Activated CD4-positive, alpha-beta T cell treated with anti-CD3 and anti-CD28 coated beads for 24 hours (primary cell): ENCODE measurements around the gene ARHGAP15.
"Not testable (repeated sequence)": the region's sequence is repeated elsewhere in the genome, so short reads cannot be mapped to it uniquely, and the experiment has no call there.

Source experiments
- DNase-seq, 2 donors: peaks; one replicate each; pipeline ENCODE4 v3.0.0-alpha.2; 2020; ENCODE audit warnings: low read depth in 2 of 2

ARHGAP15 gene

GRCh38 chr2:143528021-143528420 is 398.8 kb downstream of the ARHGAP15 start:
- no peak for DNase-seq

DNA sequence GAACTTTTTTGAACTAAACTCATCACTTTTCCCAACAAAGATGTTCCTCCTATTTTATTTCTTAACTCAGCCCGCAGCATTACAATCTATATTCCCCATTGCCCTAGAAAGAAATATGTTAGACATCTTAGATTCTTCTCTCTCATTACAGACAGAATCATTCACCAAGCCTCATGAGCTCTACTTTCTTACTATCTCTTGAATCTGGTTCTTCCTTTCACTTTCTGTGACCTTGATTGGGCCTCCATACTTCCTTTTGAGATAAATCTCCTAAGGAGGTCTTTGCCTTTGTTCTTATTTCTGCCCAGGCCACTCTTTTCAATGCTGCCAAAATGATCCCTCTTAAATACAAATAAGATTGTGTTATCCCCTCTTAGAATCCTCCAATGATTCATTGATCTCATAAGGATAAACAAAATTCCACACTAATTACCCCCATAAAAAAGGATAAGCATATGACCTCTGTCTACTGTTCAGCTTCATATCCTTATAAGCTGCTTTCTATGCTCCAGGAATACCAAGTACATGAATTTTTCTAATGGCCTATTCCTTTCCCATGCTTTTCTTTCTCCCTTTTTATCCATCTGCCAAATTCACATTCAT is 400.0 kb downstream of the ARHGAP15 start:
- no peak for DNase-seq

DNA sequence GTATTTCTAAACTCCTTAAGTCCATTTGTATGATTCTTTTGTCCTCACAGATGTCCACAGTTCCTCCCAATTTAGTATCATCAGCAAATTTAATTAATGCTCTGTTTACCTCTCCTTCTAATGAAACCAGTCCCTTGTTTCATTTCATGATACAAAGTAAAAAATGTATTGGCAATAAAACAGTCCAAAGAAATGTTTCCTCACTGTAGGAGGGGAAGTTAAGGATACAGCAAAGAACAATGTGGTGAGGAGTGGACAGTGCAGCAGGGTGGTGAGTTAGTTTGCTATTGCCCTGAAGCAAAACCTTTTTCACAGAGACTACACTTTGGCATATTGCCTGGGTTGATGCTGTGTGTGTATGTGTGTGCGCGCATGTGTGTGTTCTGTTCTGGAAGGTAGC is 401.5 kb downstream of the ARHGAP15 start:
- DNase-seq, result no peak

GRCh38 chr2:143532061-143532460 is 402.8 kb downstream of the ARHGAP15 start:
- no peak for DNase-seq

GRCh38 chr2:143533846-143534245 is 404.6 kb downstream of the ARHGAP15 start:
- no peak for DNase-seq

DNA sequence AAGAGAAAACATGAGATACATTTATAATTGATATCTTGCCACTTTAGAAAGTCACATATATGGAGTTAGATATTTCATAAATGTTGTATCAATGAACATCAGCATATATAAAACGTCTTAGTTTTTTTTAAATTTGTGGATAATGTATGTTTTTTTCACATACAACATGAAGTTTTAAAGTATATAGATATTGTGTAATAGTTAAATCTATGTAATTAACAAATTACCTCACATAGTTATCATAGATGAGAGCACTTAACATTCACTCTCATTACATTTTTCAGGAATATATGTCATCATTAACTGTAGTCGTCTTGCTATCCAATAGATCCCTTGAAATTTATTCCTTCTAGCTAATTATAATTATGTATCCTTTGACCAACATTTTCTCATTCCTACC is 406.6 kb downstream of the ARHGAP15 start:
- no peak for DNase-seq

DNA sequence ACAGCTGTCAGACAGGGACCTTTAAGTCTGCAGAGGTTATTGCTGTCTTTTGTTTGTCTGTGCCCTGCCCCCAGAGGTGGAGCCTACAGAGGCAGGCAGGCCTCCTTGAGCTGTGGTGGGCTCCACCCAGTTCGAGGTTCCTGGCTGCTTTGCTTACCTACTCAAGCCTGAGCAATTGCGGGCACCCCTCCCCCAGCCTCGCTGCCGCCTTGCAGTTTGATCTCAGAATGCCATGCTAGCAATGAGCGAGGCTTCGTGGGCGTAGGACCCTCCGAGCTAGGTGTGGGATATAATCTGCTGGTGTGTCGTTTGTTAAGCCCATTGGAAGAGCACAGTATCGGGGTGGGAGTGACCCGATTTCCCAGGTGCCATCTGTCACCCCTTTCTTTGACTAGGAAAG is 412.7 kb downstream of the ARHGAP15 start:
- DNase-seq, result not testable (repeated sequence)

DNA sequence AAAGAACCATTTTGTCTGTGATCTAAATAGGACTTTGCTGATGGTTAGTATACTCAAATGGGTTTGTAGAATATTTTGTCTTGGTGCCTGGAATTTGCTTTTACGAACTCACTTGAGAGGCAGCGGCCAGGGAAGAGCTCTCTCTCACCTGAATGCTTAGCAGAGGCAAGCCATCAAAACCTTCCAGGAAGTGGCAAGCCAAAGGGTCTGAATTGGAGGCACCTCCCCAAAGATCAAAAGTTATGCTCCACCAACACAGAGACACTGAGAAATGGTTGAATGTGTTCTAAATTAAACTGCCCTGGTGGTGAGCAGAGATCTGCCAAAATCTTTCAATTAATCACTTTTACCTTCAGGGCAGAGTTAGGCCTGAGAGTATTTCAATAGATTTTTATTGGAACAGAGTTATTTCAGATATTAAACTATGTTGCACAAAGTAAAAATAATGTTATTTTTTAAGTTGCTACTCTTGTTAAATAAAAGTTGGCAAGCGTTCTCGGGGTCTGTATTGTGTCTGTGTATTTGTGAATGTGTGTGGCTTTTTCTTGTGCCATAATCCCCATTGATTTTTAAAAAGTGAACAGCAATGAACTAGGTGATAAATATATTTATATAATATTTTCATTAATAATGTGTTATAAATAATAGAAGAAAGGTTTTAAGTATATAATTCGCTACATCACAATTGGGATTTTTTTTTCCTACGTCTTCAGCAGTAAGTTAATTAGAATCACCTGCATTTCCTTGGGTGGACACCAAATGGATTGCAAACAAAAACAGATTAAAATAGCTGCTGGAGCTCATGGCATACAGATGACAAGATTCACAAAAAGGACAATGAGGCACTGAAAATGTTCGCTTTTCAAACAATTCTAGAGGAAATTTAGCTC is 416.1 kb downstream of the ARHGAP15 start:
- DNase-seq, result no peak

DNA sequence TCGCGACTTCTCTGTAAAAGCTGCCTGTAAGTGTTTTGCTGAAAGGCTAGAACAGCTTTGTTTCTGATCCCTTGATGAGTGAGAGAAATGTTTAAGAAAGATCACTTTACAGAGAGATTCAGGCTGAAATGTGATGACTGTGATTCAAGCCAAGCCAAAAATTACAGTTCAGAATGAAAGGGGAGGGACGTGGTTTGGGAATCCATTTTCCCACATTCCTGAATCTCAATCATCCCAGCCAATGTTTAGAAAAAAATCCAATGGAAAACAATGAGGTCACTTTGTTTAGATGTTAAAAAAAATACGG is 416.7 kb downstream of the ARHGAP15 start:
- DNase-seq, result no peak

GRCh38 chr2:143548032-143548431 is 418.8 kb downstream of the ARHGAP15 start:
- DNase-seq, result no peak

GRCh38 chr2:143550500-143550899 is 421.3 kb downstream of the ARHGAP15 start:
- DNase-seq, result no peak

DNA sequence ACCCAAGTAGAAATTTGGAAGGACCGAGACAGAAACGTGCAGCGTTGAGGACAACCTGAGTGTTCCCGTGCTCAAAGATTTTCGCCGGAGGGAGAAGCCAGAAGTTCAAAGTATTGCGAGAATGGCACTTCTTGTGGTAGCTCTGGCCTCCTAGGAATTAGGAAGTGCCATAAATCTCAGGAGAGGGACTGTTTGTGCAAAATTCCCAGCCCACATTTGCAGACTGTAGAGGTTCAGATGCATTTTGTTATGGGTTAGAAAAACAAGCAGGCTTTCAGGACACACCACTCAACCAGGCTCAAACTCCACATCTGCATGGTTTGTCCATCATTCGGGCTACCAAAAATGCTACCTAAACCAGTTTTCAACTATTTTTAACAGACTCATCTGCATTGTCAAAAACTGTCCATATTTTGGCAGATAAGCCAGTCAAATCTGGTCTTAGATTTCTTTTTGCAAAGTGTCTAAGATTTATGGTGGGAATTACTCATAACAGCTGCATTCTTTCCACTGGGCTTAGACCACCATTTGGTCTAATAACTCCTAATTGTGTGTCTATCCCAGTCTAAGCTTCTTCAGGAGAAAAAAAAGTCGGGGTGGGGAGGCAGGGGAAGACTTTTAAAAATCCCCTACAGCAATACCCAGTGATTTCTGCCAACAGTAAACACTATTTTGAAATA is 422.9 kb downstream of the ARHGAP15 start:
- DNase-seq, result no peak

- DNase-seq, result no peak
Observed at GRCh38 chr2:143553261-143553660, 424.0 kb downstream of the ARHGAP15 start.

GRCh38 chr2:143558665-143559064 is 429.4 kb downstream of the ARHGAP15 start:
- DNase-seq, result no peak

DNA sequence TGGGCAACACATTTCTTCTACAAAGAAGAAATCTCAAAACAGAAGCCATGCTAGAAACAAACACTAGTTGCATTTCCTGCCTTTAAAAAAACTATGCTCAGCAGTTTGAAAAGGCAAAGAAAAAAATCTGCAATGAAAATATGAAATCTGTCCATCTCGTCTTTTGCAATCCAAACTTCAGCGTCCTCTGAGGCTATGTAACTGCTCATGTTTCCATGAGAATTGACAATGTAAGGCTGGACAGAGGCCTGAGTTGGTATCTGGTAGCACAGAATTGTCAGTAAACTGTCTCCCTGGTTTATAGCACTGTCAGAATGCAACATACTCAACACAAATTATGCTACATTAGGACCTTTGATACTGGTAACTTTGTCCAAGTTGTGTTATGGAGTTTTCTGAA is 429.9 kb downstream of the ARHGAP15 start:
- DNase-seq, result no peak

DNA sequence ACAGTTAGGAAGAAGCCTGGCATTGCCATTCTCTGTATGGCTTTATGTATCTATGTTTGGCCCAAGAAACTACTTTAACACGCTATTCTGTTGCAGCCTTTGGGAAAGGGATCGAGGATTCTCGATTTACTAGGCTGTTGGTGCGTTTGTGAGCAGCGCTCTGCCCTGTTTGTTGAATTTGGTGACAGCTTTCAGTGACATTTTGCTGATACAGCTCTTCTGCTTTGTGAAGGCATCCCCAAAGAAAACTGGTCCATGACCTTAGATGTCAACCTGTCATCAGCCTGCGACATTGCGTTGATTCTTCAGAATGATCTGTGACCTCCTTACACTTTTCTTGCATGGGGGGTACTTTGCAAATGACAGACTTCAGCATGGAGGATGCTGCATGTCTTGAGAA is 431.5 kb downstream of the ARHGAP15 start:
- DNase-seq, result no peak

GRCh38 chr2:143564419-143564818 is 435.2 kb downstream of the ARHGAP15 start:
- DNase-seq, result no peak

GRCh38 chr2:143571747-143572146 is 442.5 kb downstream of the ARHGAP15 start:
- no peak for DNase-seq

- DNase-seq, result no peak
Observed at GRCh38 chr2:143572421-143572820, 443.2 kb downstream of the ARHGAP15 start.

DNA sequence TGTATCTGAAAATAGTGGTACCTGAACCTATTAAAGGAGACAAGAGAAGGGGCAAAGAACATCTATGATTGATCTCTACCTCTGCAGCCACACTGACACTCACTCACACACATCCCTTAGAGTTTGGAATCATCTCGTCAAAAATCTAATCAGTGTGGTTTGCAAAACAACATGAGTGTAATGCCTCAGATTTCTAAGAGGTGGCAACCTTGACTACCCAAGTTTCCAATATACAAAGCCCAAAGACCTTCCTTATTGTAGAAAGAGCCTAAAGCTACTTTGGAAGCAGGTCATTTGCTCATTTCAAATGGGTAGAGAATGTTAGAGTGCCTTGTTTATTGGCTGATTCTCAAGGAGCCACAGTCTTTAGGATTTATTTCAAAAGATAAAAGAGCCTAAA is 444.9 kb downstream of the ARHGAP15 start:
- no peak for DNase-seq

- no peak for DNase-seq
Observed at GRCh38 chr2:143575340-143575739, 446.1 kb downstream of the ARHGAP15 start.

DNA sequence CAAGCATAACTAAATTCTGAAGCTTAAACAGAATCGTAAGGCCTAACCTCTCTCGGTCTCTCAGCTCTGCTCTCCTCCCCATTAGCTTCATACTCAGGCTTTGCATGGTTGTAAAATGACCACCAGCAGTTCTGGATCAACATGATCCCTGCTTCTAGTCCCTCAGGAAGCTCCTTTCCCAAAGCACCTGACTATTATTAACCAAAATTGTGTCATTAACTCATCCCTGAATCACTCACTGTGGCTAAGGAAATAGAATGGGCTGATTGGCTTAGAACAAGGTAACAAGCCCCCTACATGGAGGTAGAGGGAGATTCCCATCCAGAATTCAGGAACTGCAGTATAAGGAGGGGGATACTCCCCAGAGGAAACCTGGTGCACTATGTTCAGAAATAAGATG is 448.3 kb downstream of the ARHGAP15 start:
- DNase-seq, result no peak

DNA sequence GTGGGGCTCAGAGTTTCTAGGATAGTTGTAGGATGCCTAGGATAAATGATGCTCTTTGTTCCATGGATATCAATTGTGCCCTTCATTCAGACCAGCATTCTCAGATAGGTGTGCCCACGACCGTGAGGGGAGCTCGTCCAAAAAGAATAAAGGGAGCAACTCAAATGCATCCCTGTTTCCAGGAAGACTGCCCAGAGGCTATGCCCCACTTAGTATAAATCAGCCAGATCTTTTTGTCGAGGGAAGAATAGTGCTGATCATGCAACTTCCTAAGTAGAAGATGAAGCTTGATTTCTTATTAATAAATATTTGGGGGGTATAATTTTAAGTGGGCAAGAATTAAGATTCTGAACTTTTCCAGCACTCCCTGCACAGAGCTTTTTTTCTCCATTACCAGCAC is 450.2 kb downstream of the ARHGAP15 start:
- DNase-seq, result no peak
